ENCODE measurements around the gene C16orf87. TPM values are rescaled to one million over a fixed set of nuclear protein-coding genes. Genes with fewer than 3 reads are reported as not detected.
"Not testable (repeated sequence)": the region's sequence is repeated elsewhere in the genome, so short reads cannot be mapped to it uniquely, and the experiment has no call there.

C16orf87 gene
- total RNA-seq, 1 donor from 2014 or later, result 11.0 TPM

DNA sequence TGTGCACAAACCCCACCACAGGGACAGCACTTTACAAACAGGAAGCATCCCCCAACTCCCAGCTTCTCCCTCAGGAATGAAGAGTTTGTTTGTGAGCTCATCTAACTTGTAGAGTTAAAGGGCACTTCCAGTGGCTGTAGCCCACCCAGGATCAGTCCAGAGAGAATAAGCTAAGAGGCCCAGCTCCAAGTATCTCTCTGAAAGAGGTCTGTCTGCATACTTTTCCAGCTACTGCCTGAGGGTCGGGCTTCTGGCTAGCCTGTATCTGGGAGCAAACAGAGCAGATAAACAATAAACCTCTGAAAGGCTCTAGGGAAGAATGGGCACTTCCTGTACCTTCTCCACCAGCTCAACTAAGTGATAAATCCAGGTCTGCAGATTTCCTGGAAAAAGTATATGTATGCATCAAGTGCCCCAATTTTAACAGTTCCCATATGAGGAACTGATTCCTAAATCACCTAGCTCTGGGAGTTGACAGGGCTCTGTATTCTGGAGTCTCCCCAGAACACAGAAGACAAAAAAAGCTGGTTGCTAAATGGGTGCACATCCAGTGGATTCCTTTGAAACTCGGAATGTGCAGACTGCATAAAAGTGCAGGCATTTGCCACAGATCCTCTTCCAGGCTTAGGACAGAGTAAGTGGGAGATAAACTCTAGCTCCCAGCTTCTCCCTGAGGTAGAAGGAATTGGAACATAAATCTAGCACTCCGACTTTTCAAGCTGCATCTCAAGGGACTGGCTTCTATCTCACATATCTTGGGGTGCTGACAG is 45.7 kb downstream of the C16orf87 start:
- no peak overlapping the region for H3K4me3 ChIP-seq (ENCODE audit: low read length in 3 of 3)
- H3K27ac ChIP-seq (ENCODE audit: low read depth, low read length), result no peak overlapping the region
- no peaks in the 10 kb centered on the region for H3K4me1 ChIP-seq (ENCODE audit: control insufficient read depth in 3 of 3, insufficient read depth in 3 of 3, low read length in 3 of 3)

DNA sequence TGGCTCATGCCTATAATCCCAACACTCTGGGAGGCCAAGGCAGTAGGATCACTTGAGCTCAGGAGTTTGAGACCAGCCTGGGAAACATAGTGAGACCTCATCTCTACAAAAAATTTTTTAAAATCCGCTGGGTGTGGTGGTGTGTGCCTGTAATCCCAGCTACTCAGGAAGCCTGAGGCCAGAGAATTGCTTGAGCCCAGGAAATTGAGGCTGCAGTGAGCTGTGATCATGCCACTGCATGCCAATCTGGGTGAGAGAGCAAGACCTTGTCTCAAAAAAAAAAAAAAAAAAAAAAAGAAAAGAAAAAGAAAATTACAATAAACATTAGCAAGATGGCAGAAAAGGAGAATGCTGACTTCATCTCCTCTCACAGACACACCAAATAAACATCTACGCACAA is 46.4 kb downstream of the C16orf87 start:
- H3K36me3 ChIP-seq (ENCODE audit: control insufficient read depth in 3 of 3, insufficient read depth in 3 of 3, low read length in 3 of 3); H3K4me1 ChIP-seq (ENCODE audit: control insufficient read depth in 3 of 3, insufficient read depth in 3 of 3, low read length in 3 of 3); H3K4me3 ChIP-seq (ENCODE audit: low read length in 3 of 3); H3K27ac ChIP-seq (ENCODE audit: low read depth, low read length); H3K9ac ChIP-seq (ENCODE audit: low read depth in 1 of 3, low read length in 3 of 3); H3K27me3 ChIP-seq (ENCODE audit: control insufficient read depth in 3 of 3, insufficient read depth in 3 of 3, low read length in 3 of 3); H3K9me3 ChIP-seq (ENCODE audit: control insufficient read depth in 3 of 3, low read length in 3 of 3): not testable (repeated sequence)

More for the DNA sequence above, 45.7 kb downstream of the C16orf87 start:
- Histone ChIP-seq H3K9ac (ENCODE audit: low read depth in 1 of 3, low read length in 3 of 3) (no peak overlapping the region), H3K27me3 (ENCODE audit: control insufficient read depth in 3 of 3, insufficient read depth in 3 of 3, low read length in 3 of 3) (no peaks in the 10 kb centered on the region), H3K36me3 (ENCODE audit: control insufficient read depth in 3 of 3, insufficient read depth in 3 of 3, low read length in 3 of 3) (no peaks in the 10 kb centered on the region), H3K9me3 (ENCODE audit: control insufficient read depth in 3 of 3, low read length in 3 of 3) (no peaks in the 10 kb centered on the region)

- Histone ChIP-seq H3K9me3 (ENCODE audit: control insufficient read depth in 3 of 3, low read length in 3 of 3) (no peaks in the 10 kb centered on the region), H3K27ac (ENCODE audit: low read depth, low read length) (no peak overlapping the region), H3K27me3 (ENCODE audit: control insufficient read depth in 3 of 3, insufficient read depth in 3 of 3, low read length in 3 of 3) (no peaks in the 10 kb centered on the region), H3K9ac (ENCODE audit: low read depth in 1 of 3, low read length in 3 of 3) (no peak overlapping the region), H3K4me3 (ENCODE audit: low read length in 3 of 3) (no peak overlapping the region), H3K4me1 (ENCODE audit: control insufficient read depth in 3 of 3, insufficient read depth in 3 of 3, low read length in 3 of 3) (no peaks in the 10 kb centered on the region), H3K36me3 (ENCODE audit: control insufficient read depth in 3 of 3, insufficient read depth in 3 of 3, low read length in 3 of 3) (no peaks in the 10 kb centered on the region)
Observed at GRCh38 chr16:46783800-46784199, 47.2 kb downstream of the C16orf87 start.

DNA sequence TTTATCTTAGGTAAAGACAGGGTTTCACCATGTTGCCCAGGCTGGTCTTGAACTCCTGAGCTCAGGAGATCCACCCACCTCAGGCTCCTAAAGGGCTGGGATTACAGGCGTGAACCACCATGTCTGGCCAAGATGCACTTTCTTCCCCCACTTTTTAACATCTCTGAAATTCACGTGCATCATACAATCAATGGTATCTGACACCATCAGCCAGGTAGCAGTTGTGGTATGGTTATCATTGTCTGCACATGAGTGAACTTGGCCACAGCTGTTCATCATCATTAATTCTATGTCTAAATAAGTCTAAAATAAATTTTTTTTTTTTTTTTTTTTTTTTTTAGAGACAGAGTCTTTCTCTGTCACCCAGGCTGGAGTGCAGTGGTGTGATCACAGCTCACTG is 48.7 kb downstream of the C16orf87 start:
- no peaks in the 10 kb centered on the region for H3K36me3 ChIP-seq (ENCODE audit: control insufficient read depth in 3 of 3, insufficient read depth in 3 of 3, low read length in 3 of 3)
- H3K9me3 ChIP-seq (ENCODE audit: control insufficient read depth in 3 of 3, low read length in 3 of 3), result no peaks in the 10 kb centered on the region
- no peaks in the 10 kb centered on the region for H3K27me3 ChIP-seq (ENCODE audit: control insufficient read depth in 3 of 3, insufficient read depth in 3 of 3, low read length in 3 of 3)
- H3K9ac ChIP-seq (ENCODE audit: low read depth in 1 of 3, low read length in 3 of 3), result no peak overlapping the region
- H3K4me3 ChIP-seq (ENCODE audit: low read length in 3 of 3), result no peak overlapping the region
- no peak overlapping the region for H3K27ac ChIP-seq (ENCODE audit: low read depth, low read length)
- peaks cover 0 to under 1% (median 0%) of the 10 kb centered on the region in 3 donors for H3K4me1 ChIP-seq (ENCODE audit: control insufficient read depth in 3 of 3, insufficient read depth in 3 of 3, low read length in 3 of 3)

DNA sequence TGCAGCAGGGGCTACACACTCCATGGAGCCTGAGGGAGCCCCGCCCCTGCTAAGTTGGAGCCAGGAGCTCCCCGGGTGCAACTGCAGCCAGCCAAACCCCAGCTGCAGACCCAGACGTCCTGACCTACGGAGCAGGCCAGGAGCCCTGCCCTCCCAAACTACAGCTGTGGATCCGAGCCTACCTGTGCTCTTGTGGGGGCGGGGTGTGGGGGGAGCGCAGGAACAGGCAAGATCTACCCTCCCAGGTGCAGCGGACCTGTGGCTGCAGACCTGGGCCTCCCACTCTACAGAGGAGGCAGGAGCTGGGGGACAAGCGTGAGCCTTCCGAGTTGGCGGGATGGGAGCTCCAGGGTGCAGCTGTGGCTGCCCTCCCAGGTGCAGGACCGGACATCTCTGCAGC is 53.2 kb downstream of the C16orf87 start:
- Histone ChIP-seq H3K9ac (ENCODE audit: low read depth in 1 of 3, low read length in 3 of 3) (no peak overlapping the region), H3K27me3 (ENCODE audit: control insufficient read depth in 3 of 3, insufficient read depth in 3 of 3, low read length in 3 of 3) (no peaks in the 10 kb centered on the region), H3K4me3 (ENCODE audit: low read length in 3 of 3) (no peak overlapping the region), H3K36me3 (ENCODE audit: control insufficient read depth in 3 of 3, insufficient read depth in 3 of 3, low read length in 3 of 3) (no peaks in the 10 kb centered on the region), H3K4me1 (ENCODE audit: control insufficient read depth in 3 of 3, insufficient read depth in 3 of 3, low read length in 3 of 3) (peaks cover 0 to 11% (median 8%) of the 10 kb centered on the region in 3 donors), H3K27ac (ENCODE audit: low read depth, low read length) (no peak overlapping the region), H3K9me3 (ENCODE audit: control insufficient read depth in 3 of 3, low read length in 3 of 3) (no peaks in the 10 kb centered on the region)

GRCh38 chr16:46775214-46775613 is 55.8 kb downstream of the C16orf87 start:
- H3K9ac ChIP-seq (ENCODE audit: low read depth in 1 of 3, low read length in 3 of 3), result no peak overlapping the region
- H3K4me1 ChIP-seq (ENCODE audit: control insufficient read depth in 3 of 3, insufficient read depth in 3 of 3, low read length in 3 of 3), result peaks cover 0 to 11% (median 8%) of the 10 kb centered on the region in 3 donors
- H3K4me3 ChIP-seq (ENCODE audit: low read length in 3 of 3), result no peak overlapping the region
- no peaks in the 10 kb centered on the region for H3K27me3 ChIP-seq (ENCODE audit: control insufficient read depth in 3 of 3, insufficient read depth in 3 of 3, low read length in 3 of 3)
- H3K27ac ChIP-seq (ENCODE audit: low read depth, low read length), result peak overlapping the region; percentile 48
- H3K36me3 ChIP-seq (ENCODE audit: control insufficient read depth in 3 of 3, insufficient read depth in 3 of 3, low read length in 3 of 3), result no peaks in the 10 kb centered on the region
- H3K9me3 ChIP-seq (ENCODE audit: control insufficient read depth in 3 of 3, low read length in 3 of 3), result no peaks in the 10 kb centered on the region

DNA sequence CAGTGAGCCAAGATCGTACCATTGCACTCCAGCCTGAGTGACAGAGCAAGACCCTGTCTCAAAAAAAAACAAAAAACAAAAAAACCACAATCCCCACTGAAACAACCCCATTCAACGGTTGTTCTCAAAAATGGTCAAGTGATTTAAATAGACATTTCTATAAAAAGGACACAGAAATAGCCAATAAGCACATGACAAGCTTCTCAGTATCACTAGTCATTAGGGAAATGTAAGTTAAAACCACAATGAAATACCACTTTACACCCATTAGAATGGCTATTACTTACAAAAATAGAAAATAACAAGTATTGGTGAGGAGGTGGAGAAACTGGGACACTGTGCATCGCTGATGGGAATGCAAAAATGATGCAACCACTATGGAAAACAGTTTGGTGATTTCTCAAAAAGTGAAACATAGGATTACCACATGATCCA is 56.2 kb downstream of the C16orf87 start:
- Histone ChIP-seq H3K27ac (ENCODE audit: low read depth, low read length) (peak overlapping the region; percentile 48), H3K9ac (ENCODE audit: low read depth in 1 of 3, low read length in 3 of 3) (no peak overlapping the region), H3K4me3 (ENCODE audit: low read length in 3 of 3) (peak overlapping the region in 1 of 3 donors; percentile 13), H3K4me1 (ENCODE audit: control insufficient read depth in 3 of 3, insufficient read depth in 3 of 3, low read length in 3 of 3) (peaks cover 0 to 11% (median 8%) of the 10 kb centered on the region in 3 donors), H3K36me3 (ENCODE audit: control insufficient read depth in 3 of 3, insufficient read depth in 3 of 3, low read length in 3 of 3) (no peaks in the 10 kb centered on the region), H3K9me3 (ENCODE audit: control insufficient read depth in 3 of 3, low read length in 3 of 3) (no peaks in the 10 kb centered on the region), H3K27me3 (ENCODE audit: control insufficient read depth in 3 of 3, insufficient read depth in 3 of 3, low read length in 3 of 3) (no peaks in the 10 kb centered on the region)

DNA sequence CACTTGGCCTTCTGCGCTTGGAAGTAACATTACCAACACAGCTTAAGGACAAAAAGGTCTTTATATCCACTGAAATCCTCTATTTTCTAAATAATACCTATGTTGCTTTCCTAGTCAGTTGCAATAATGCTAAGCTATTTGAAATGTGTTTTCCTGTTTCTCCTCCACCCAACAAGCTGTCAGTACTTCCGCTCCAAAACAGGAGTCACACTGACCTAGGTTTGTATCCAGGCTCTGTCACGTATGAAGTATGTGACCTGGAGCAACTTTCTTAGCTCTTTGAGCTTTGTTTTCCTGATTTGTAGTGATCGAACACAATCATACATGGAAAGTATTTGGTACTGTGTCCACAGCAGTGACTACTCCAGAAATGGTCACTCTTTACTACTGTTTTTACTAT is 58.5 kb downstream of the C16orf87 start:
- no peak overlapping the region for H3K9ac ChIP-seq (ENCODE audit: low read depth in 1 of 3, low read length in 3 of 3)
- no peak overlapping the region for H3K27ac ChIP-seq (ENCODE audit: low read depth, low read length)
- H3K4me3 ChIP-seq (ENCODE audit: low read length in 3 of 3), result no peak overlapping the region
- no peaks in the 10 kb centered on the region for H3K27me3 ChIP-seq (ENCODE audit: control insufficient read depth in 3 of 3, insufficient read depth in 3 of 3, low read length in 3 of 3)
- peaks cover 6 to 15% (median 12%) of the 10 kb centered on the region in 3 donors for H3K4me1 ChIP-seq (ENCODE audit: control insufficient read depth in 3 of 3, insufficient read depth in 3 of 3, low read length in 3 of 3)
- no peaks in the 10 kb centered on the region for H3K36me3 ChIP-seq (ENCODE audit: control insufficient read depth in 3 of 3, insufficient read depth in 3 of 3, low read length in 3 of 3)
- no peaks in the 10 kb centered on the region for H3K9me3 ChIP-seq (ENCODE audit: control insufficient read depth in 3 of 3, low read length in 3 of 3)

DNA sequence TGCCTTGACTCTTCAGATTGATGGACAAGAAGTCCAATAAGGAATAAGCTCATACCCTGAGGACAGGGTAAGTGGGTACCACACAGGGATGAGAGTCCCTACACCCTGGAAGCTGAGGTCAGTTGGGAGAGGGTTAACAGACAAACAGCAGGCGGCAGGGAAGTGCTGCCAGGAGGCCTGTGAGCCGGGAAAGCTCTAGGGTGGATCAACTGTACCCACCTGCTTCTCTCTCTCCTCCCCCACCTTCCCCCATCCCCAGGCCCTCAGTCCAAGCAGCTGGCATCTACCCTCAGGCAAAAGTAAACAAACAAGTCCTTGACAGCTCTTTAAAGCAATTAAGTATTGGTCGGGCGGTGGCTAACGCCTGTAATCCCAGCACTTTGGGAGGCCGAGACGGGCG is 62.2 kb downstream of the C16orf87 start:
- Histone ChIP-seq H3K27me3 (ENCODE audit: control insufficient read depth in 3 of 3, insufficient read depth in 3 of 3, low read length in 3 of 3) (no peaks in the 10 kb centered on the region), H3K4me1 (ENCODE audit: control insufficient read depth in 3 of 3, insufficient read depth in 3 of 3, low read length in 3 of 3) (peaks cover 6% of the 10 kb centered on the region in 3 donors), H3K9ac (ENCODE audit: low read depth in 1 of 3, low read length in 3 of 3) (no peak overlapping the region), H3K9me3 (ENCODE audit: control insufficient read depth in 3 of 3, low read length in 3 of 3) (no peaks in the 10 kb centered on the region), H3K36me3 (ENCODE audit: control insufficient read depth in 3 of 3, insufficient read depth in 3 of 3, low read length in 3 of 3) (no peaks in the 10 kb centered on the region), H3K4me3 (ENCODE audit: low read length in 3 of 3) (peak overlapping the region in 1 of 3 donors; percentile 0), H3K27ac (ENCODE audit: low read depth, low read length) (no peak overlapping the region)

DNA sequence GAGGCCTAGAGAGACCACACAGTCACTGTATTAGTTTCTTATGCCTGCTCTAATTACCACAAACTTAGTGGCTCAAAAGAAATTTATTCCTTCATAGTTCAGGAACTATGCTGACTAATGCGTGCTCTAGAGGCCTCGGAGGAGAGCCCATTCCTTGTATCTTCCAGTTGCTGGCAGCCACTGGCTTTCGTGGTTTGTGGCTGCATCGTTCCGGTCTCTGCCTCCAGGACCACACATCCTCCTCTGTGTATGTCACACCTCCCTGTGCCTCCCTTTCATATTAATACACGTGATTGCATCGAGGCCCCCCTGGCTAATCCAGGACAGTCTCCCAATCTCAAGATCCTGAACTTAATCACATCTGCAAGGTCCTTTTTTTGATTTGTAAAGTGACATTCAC is 65.9 kb downstream of the C16orf87 start:
- H3K4me1 ChIP-seq (ENCODE audit: control insufficient read depth in 3 of 3, insufficient read depth in 3 of 3, low read length in 3 of 3), result peaks cover 11 to 26% (median 25%) of the 10 kb centered on the region in 3 donors
- no peaks in the 10 kb centered on the region for H3K9me3 ChIP-seq (ENCODE audit: control insufficient read depth in 3 of 3, low read length in 3 of 3)
- H3K9ac ChIP-seq (ENCODE audit: low read depth in 1 of 3, low read length in 3 of 3), result no peak overlapping the region
- H3K27me3 ChIP-seq (ENCODE audit: control insufficient read depth in 3 of 3, insufficient read depth in 3 of 3, low read length in 3 of 3), result no peaks in the 10 kb centered on the region
- H3K27ac ChIP-seq (ENCODE audit: low read depth, low read length), result no peak overlapping the region
- no peak overlapping the region for H3K4me3 ChIP-seq (ENCODE audit: low read length in 3 of 3)
- H3K36me3 ChIP-seq (ENCODE audit: control insufficient read depth in 3 of 3, insufficient read depth in 3 of 3, low read length in 3 of 3), result no peaks in the 10 kb centered on the region
